ENCODE results near the gene ICAM2.

- TF ChIP-seq CTCF (IDR thresholded peaks at IDR 0.05) (no peak), POLR2A (IDR thresholded peaks at IDR 0.05) (no peak)
These were observed 47.2 kb downstream of the ICAM2 start for GRCh38 chr17:63973247-63973646.

All from Peyer's patch (tissue), 4 donors.